G401 (cell line): Measurements from ENCODE around the gene RNU11. TPM values are rescaled to one million over a fixed set of nuclear protein-coding genes. Genes with fewer than 3 reads are reported as not detected.
"Not testable (repeated sequence)": the region's sequence is repeated elsewhere in the genome, so short reads cannot be mapped to it uniquely, and the experiment has no call there.

Experiments
- DNase-seq: peaks from one replicate; pipeline ENCODE4 v3.0.0-alpha.2; 2015; ENCODE audit warnings: low spot score
- in situ Hi-C: cut with HindIII; loops from 2 replicates; pipeline ENCODE4 v1.10.0; 2016; ENCODE audit warnings: low sequenced_read_pairs, mixed read lengths
- total RNA-seq: library from RNA; depleted of rRNA; stranded (reverse); fragments of >200 nt; shearing (Covaris generic); gene quantifications from 2 replicates; pipeline ENCODE4 v1.2.3, GENCODE V29; 2014; rRNA removed

The RNU11 gene
- total RNA-seq = not detected in 2 replicates

GRCh38 chr1:28648474-28649198 lies at the start of gene RNU11:
TSS of gene RNU11 (plus strand) at chr1:28648600.
- in situ Hi-C loops = no loop called here
- DNase-seq = peak; percentile 98

GRCh38 chr1:28601696-28602095 lies 46.7 kb upstream of the RNU11 start:
- DNase-seq = no peak

GRCh38 chr1:28602536-28603439 lies 45.6 kb upstream of the RNU11 start:
- DNase-seq = peak; percentile 80
- in situ Hi-C loops = loop anchor here (25.0 kb wide), 1 partner anchor 140 kb away; no protein-coding TSS in a partner anchor

More at GRCh38 chr1:28601696-28602095, 46.7 kb upstream of the RNU11 start:
- in situ Hi-C loops = loop anchor here (25.0 kb wide), 1 partner anchor 139 kb away; no protein-coding TSS in a partner anchor

GRCh38 chr1:28604411-28604810 lies 44.0 kb upstream of the RNU11 start:
- no peak for DNase-seq
- in situ Hi-C loops = loop anchor here (25.0 kb wide), 1 partner anchor 142 kb away; no protein-coding TSS in a partner anchor

GRCh38 chr1:28604962-28605361 lies 43.4 kb upstream of the RNU11 start:
- DNase-seq = no peak
- in situ Hi-C loops = loop anchor here (25.0 kb wide), 1 partner anchor 143 kb away; no protein-coding TSS in a partner anchor

GRCh38 chr1:28606771-28607170 lies 41.6 kb upstream of the RNU11 start:
- in situ Hi-C loops = loop anchor here (25.0 kb wide), 1 partner anchor 144 kb away; no protein-coding TSS in a partner anchor

GRCh38 chr1:28613175-28613574 lies 35.2 kb upstream of the RNU11 start:
- in situ Hi-C loops = loop anchor here (25.0 kb wide), 1 partner anchor 151 kb away; no protein-coding TSS in a partner anchor

More at GRCh38 chr1:28606771-28607170, 41.6 kb upstream of the RNU11 start:
- DNase-seq = no peak

GRCh38 chr1:28631713-28632112 lies 16.7 kb upstream of the RNU11 start:
- DNase-seq = no peak
- in situ Hi-C loops = no loop called here

More at GRCh38 chr1:28613175-28613574, 35.2 kb upstream of the RNU11 start:
- no peak for DNase-seq

- no peak for DNase-seq
- in situ Hi-C loops = no loop called here
Observed at GRCh38 chr1:28632560-28632959, 15.8 kb upstream of the RNU11 start.

- in situ Hi-C loops = no loop called here
- DNase-seq = no peak
Observed at GRCh38 chr1:28640766-28641165, 7.6 kb upstream of the RNU11 start.

- in situ Hi-C loops = no loop called here
- no peak for DNase-seq
Observed at GRCh38 chr1:28642056-28642846, 6.1 kb upstream of the RNU11 start.

- DNase-seq = peak; percentile 92
Observed at GRCh38 chr1:28642847-28643635, 5.4 kb upstream of the RNU11 start, which contains the start of gene TAF12. TSS of gene TAF12 (minus strand) at chr1:28643067. CDS start at chr1:28622081, 20,986 bp downstream.

GRCh38 chr1:28644494-28644893 lies 3.9 kb upstream of the RNU11 start:
- in situ Hi-C loops = no loop called here
- DNase-seq = no peak

More at GRCh38 chr1:28642847-28643635, 5.4 kb upstream of the RNU11 start, which contains the start of gene TAF12:
- in situ Hi-C loops = no loop called here

- DNase-seq, in situ Hi-C loops: not testable (repeated sequence)
Observed at GRCh38 chr1:28645406-28645805, 3.0 kb upstream of the RNU11 start.

- DNase-seq = no peak
- in situ Hi-C loops = no loop called here
Observed at GRCh38 chr1:28646040-28646439, 2.4 kb upstream of the RNU11 start.

- in situ Hi-C loops = no loop called here
- DNase-seq = peak; percentile 94
Observed at GRCh38 chr1:28648008-28648473, 359 bp upstream of the RNU11 start.

GRCh38 chr1:28653063-28653462 lies 4.7 kb downstream of the RNU11 start:
- DNase-seq, in situ Hi-C loops: not testable (repeated sequence)

GRCh38 chr1:28653870-28654269 lies 5.5 kb downstream of the RNU11 start:
- peak; percentile 22 for DNase-seq
- in situ Hi-C loops = not testable (repeated sequence)
